ENCODE data around the gene KRTAP9-8. TPM values are rescaled to one million over a fixed set of nuclear protein-coding genes. Genes with fewer than 3 reads are reported as not detected.
"Not testable (repeated sequence)": the region's sequence is repeated elsewhere in the genome, so short reads cannot be mapped to it uniquely, and the experiment has no call there.

The KRTAP9-8 gene
- polyA plus RNA-seq, 1 donor = not detected

DNA sequence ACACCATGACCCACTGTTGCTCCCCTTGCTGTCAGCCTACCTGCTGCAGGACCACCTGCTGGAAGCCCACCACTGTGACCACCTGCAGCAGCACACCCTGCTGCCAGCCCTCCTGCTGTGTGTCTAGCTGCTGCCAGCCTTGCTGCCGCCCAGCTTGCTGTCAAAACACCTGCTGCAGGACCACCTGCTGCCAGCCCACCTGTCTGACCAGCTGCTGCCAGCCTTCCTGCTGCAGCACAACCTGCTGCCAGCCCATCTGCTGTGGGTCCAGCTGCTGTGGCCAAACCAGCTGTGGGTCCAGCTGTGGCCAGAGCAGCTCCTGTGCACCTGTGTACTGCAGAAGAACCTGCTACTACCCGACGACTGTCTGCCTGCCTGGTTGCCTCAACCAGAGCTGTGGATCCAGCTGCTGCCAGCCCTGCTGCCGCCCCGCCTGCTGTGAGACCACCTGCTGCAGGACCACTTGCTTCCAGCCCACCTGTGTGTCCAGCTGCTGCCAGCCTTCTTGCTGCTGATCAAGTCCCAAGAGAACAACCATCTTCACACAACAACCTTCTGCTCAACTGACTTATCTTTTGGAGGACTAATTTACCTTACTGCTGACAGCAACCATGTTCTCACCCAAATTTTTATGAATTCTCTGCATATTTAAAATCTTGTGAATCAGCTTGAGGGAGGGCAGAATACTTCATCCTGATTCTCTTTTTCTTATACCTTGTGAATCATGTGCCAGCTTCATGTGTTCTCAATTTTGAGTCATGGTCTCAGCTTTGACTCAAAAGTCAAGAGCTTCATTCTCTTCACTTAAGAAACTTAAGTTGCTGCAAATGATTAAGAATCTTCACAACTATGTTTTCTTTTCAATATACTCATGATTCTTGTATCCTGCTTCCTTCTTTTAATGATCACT, 17.8 kb downstream of the KRTAP9-8 start, which contains the start of gene KRTAP9-9:
Gene KRTAP9-9 (plus strand): TSS at position 4 of the 910 bp plus-strand sequence.
- not testable (repeated sequence) for DNase-seq (ENCODE audit: low read depth)

DNA sequence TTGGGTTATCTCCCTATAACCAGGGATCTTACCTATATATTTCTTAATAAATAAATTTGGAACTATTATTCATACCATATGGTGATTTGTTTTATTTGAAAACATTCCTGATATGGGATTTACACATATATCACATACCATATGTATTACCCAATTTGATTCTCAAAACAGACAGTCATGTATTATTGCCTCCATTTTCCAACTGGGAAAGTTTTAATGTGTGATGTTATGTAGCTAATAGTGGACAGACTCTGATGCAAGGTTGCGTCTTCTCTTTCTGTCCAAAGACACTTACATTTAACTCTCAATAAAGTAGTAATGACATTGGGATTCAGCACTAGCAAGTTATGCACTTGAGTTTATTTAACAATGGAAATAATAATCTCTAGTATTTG, 18.5 kb downstream of the KRTAP9-8 start:
- DNase-seq (ENCODE audit: low read depth) = no peak

- DNase-seq (ENCODE audit: low read depth) = no peak
Observed at GRCh38 chr17:41258406-41258805, 20.6 kb downstream of the KRTAP9-8 start.

- no peak for DNase-seq (ENCODE audit: low read depth)
Observed at GRCh38 chr17:41263212-41263611, 25.4 kb downstream of the KRTAP9-8 start.

GRCh38 chr17:41264599-41264998, 26.8 kb downstream of the KRTAP9-8 start:
- no peak for DNase-seq (ENCODE audit: low read depth)

GRCh38 chr17:41265078-41265477, 27.3 kb downstream of the KRTAP9-8 start, which contains the start of gene KRTAP9-6:
TSS of gene KRTAP9-6 (plus strand) at chr17:41265378. CDS start at chr17:41265378, 0 bp downstream.
- no peak for DNase-seq (ENCODE audit: low read depth)

DNA sequence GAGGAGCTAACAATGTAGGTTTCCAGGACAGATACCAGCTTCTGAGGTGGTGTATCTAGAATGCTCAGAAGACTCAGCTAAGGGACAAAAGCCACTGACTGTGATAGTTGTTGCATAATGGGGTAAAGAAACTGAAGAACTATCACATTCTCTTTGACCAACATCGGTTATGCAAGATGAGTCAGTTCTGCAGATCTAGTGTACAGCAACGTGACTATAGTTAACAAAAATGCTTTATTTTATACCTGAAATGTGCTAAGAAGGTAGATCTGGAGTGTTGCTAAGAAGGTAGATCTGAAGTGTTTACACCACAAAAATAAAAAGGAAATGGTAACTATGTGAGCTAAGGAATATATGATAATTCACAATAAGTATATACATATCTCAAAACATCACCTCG, 29.9 kb downstream of the KRTAP9-8 start:
- DNase-seq (ENCODE audit: low read depth) = no peak

GRCh38 chr17:41271323-41271722, 33.5 kb downstream of the KRTAP9-8 start:
- not testable (repeated sequence) for DNase-seq (ENCODE audit: low read depth)

DNA sequence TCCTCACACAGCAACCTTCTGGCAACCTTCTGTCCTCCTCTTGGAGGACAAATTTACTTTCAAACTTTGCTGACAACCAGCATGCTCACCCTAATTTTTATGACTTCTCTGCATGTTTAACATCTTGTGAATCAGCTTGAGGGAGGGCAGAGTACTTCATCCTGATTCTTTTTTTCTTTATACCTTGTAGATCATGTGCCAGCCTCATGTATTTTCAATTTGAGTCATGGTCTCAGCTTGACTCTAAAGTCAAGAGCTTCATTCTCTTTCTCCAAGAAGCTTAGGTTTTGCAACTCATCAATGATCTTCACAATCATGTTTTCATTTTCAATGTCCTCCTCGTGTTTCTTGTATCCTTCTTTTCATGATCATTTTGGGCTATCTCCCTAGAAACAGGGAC, 34.1 kb downstream of the KRTAP9-8 start:
- DNase-seq (ENCODE audit: low read depth) = no peak

DNA sequence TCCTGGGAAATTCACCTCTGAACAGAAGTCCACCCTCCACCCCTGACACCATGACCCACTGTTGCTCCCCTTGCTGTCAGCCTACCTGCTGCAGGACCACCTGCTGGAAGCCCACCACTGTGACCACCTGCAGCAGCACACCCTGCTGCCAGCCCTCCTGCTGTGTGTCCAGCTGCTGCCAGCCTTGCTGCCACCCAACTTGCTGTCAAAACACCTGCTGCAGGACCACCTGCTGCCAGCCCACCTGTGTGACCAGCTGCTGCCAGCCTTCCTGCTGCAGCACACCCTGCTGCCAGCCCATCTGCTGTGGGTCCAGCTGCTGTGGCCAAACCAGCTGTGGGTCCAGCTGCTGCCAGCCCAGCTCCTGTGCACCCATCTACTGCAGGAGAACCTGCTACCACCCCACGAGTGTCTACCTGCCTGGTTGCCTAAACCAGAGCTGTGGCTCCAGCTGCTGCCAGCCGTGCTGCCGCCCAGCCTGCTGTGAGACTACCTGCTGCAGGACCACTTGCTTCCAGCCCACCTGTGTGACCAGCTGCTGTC, 37.9 kb downstream of the KRTAP9-8 start, which contains the start of gene KRTAP9-7:
Gene KRTAP9-7 (plus strand): TSS at position 51 of the 543 bp plus-strand sequence. CDS start 0 bp downstream, at position 51.
- DNase-seq (ENCODE audit: low read depth) = not testable (repeated sequence)

GRCh38 chr17:41278176-41278955, 40.6 kb downstream of the KRTAP9-8 start:
- DNase-seq (ENCODE audit: low read depth) = no peak

GRCh38 chr17:41284043-41284442, 46.2 kb downstream of the KRTAP9-8 start:
- no peak for DNase-seq (ENCODE audit: low read depth)

DNA sequence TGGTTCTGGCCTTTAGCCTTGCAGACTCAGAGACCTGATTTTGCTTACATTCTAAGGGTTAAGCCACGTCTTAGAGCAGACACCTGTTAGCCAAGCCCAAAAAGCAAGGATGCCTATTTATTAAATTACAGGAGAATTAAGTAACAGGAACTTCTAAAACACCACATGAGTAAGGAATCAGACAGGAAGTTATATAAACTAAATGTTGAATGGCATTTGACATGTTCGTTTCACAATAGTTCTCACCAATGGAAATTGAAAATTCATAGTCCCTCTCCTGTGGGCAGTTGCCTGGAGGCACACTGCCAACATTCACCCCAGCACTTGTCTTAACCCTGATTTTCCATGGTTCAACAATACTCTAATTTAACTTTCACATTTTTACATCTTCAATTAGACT, 46.7 kb downstream of the KRTAP9-8 start:
- DNase-seq (ENCODE audit: low read depth) = no peak

DNA sequence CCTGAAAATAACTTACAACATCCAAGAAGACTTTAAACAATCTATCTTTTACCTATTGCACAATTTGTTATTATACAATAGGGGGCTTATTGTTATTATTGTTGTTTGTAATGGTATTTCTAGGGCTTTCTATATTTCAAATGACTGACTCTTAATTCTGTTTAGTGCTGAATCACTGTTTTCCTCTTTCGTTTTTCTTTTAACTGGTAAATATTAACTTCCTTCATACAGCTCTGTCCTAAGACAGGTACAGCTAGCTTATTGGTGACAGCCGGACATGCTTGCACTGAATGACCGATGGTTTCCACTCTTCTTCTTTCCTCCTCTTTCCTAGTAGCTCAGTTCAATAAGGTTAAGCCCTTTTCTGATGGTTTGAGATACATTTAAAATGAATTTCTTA, 49.3 kb downstream of the KRTAP9-8 start:
- no peak for DNase-seq (ENCODE audit: low read depth)

Other genes with a start within 250 kb of the KRTAP9-8 start
- gene KRTAP3-3, start 243.8 kb upstream of the KRTAP9-8 start, polyA plus RNA-seq (ENCODE audit: insufficient read length) = not detected
- 0.52 TPM for gene KRTAP3-2, start 238.1 kb upstream of the KRTAP9-8 start, polyA plus RNA-seq (ENCODE audit: insufficient read length)
- not detected for gene KRTAP3-1, start 228.9 kb upstream of the KRTAP9-8 start, polyA plus RNA-seq (ENCODE audit: insufficient read length)
- not detected for gene KRTAP1-5, start 210.8 kb upstream of the KRTAP9-8 start, polyA plus RNA-seq (ENCODE audit: insufficient read length)
- not detected for gene KRTAP1-4, start 207.8 kb upstream of the KRTAP9-8 start, polyA plus RNA-seq (ENCODE audit: insufficient read length)
- gene KRTAP1-3, start 203.1 kb upstream of the KRTAP9-8 start, polyA plus RNA-seq (ENCODE audit: insufficient read length) = not detected
- not detected for gene KRTAP1-1, start 196.5 kb upstream of the KRTAP9-8 start, polyA plus RNA-seq (ENCODE audit: insufficient read length)
- not detected for gene KRTAP2-1, start 190.7 kb upstream of the KRTAP9-8 start, polyA plus RNA-seq (ENCODE audit: insufficient read length)
- gene KRTAP2-2, start 182.8 kb upstream of the KRTAP9-8 start, polyA plus RNA-seq (ENCODE audit: insufficient read length) = not detected
- gene KRTAP2-3, start 177.9 kb upstream of the KRTAP9-8 start, polyA plus RNA-seq (ENCODE audit: insufficient read length) = not detected
- gene KRTAP2-4, start 172.1 kb upstream of the KRTAP9-8 start, polyA plus RNA-seq (ENCODE audit: insufficient read length) = not detected
- not detected for gene KRTAP4-7, start 153.8 kb upstream of the KRTAP9-8 start, polyA plus RNA-seq (ENCODE audit: insufficient read length)
- not detected for gene KRTAP4-8, start 139.9 kb upstream of the KRTAP9-8 start, polyA plus RNA-seq (ENCODE audit: insufficient read length)
- not detected for gene KRTAP4-16, start 135.8 kb upstream of the KRTAP9-8 start, polyA plus RNA-seq (ENCODE audit: insufficient read length)
- gene KRTAP4-9, start 132.6 kb upstream of the KRTAP9-8 start, polyA plus RNA-seq (ENCODE audit: insufficient read length) = not detected
- not detected for gene KRTAP4-11, start 119.6 kb upstream of the KRTAP9-8 start, polyA plus RNA-seq (ENCODE audit: insufficient read length)
- not detected for gene KRTAP4-12, start 113.8 kb upstream of the KRTAP9-8 start, polyA plus RNA-seq (ENCODE audit: insufficient read length)
- gene KRTAP4-6, start 97.5 kb upstream of the KRTAP9-8 start, polyA plus RNA-seq (ENCODE audit: insufficient read length) = not detected
- gene KRTAP4-5, start 88.2 kb upstream of the KRTAP9-8 start, polyA plus RNA-seq (ENCODE audit: insufficient read length) = not detected
- not detected for gene KRTAP4-4, start 77.3 kb upstream of the KRTAP9-8 start, polyA plus RNA-seq (ENCODE audit: insufficient read length)
- not detected for gene KRTAP4-3, start 69.8 kb upstream of the KRTAP9-8 start, polyA plus RNA-seq (ENCODE audit: insufficient read length)
- gene KRTAP4-2, start 59.8 kb upstream of the KRTAP9-8 start, polyA plus RNA-seq (ENCODE audit: insufficient read length) = not detected
- gene KRTAP4-1, start 53.1 kb upstream of the KRTAP9-8 start, polyA plus RNA-seq (ENCODE audit: insufficient read length) = not detected
- not detected for gene KRTAP9-1, start 48.1 kb upstream of the KRTAP9-8 start, polyA plus RNA-seq (ENCODE audit: insufficient read length)
- gene KRTAP9-2, start 11.4 kb upstream of the KRTAP9-8 start, polyA plus RNA-seq (ENCODE audit: insufficient read length) = not detected
- gene KRTAP9-3, start 5.5 kb upstream of the KRTAP9-8 start, polyA plus RNA-seq (ENCODE audit: insufficient read length) = not detected
- gene KRTAP9-4, start 11.7 kb downstream of the KRTAP9-8 start, polyA plus RNA-seq (ENCODE audit: insufficient read length) = not detected
- gene KRTAP9-9, start 17.4 kb downstream of the KRTAP9-8 start, polyA plus RNA-seq (ENCODE audit: insufficient read length) = not detected
- gene KRTAP9-6, start 27.4 kb downstream of the KRTAP9-8 start, polyA plus RNA-seq (ENCODE audit: insufficient read length) = 0.22 TPM
- not detected for gene KRTAP9-7, start 37.7 kb downstream of the KRTAP9-8 start, polyA plus RNA-seq (ENCODE audit: insufficient read length)
- not detected for gene KRTAP29-1, start 64.9 kb downstream of the KRTAP9-8 start, polyA plus RNA-seq (ENCODE audit: insufficient read length)
- gene KRTAP16-1, start 71.3 kb downstream of the KRTAP9-8 start, polyA plus RNA-seq (ENCODE audit: insufficient read length) = not detected
- not detected for gene KRTAP17-1, start 77.7 kb downstream of the KRTAP9-8 start, polyA plus RNA-seq (ENCODE audit: insufficient read length)
- gene KRT33A, start 112.8 kb downstream of the KRTAP9-8 start, polyA plus RNA-seq (ENCODE audit: insufficient read length) = not detected
- gene KRT33B, start 131.8 kb downstream of the KRTAP9-8 start, polyA plus RNA-seq (ENCODE audit: insufficient read length) = not detected
- not detected for gene KRT34, start 144.3 kb downstream of the KRTAP9-8 start, polyA plus RNA-seq (ENCODE audit: insufficient read length)
- gene KRT31, start 159.6 kb downstream of the KRTAP9-8 start, polyA plus RNA-seq (ENCODE audit: insufficient read length) = 5.9 TPM
- gene KRT37, start 186.6 kb downstream of the KRTAP9-8 start, polyA plus RNA-seq (ENCODE audit: insufficient read length) = not detected
- gene KRT38, start 203.0 kb downstream of the KRTAP9-8 start, polyA plus RNA-seq (ENCODE audit: insufficient read length) = not detected
- not detected for gene KRT32, start 229.4 kb downstream of the KRTAP9-8 start, polyA plus RNA-seq (ENCODE audit: insufficient read length)
- gene KRT35, start 243.2 kb downstream of the KRTAP9-8 start, polyA plus RNA-seq (ENCODE audit: insufficient read length) = not detected

Data from forelimb muscle (tissue), 1 donor.